ENCODE results near the gene NAT9. TPM values are rescaled to one million over a fixed set of nuclear protein-coding genes. Genes with fewer than 3 reads are reported as not detected.

Gene NAT9
- total RNA-seq, 2 experiments from 2014 or later = 39.9 to 41.6 TPM

DNA sequence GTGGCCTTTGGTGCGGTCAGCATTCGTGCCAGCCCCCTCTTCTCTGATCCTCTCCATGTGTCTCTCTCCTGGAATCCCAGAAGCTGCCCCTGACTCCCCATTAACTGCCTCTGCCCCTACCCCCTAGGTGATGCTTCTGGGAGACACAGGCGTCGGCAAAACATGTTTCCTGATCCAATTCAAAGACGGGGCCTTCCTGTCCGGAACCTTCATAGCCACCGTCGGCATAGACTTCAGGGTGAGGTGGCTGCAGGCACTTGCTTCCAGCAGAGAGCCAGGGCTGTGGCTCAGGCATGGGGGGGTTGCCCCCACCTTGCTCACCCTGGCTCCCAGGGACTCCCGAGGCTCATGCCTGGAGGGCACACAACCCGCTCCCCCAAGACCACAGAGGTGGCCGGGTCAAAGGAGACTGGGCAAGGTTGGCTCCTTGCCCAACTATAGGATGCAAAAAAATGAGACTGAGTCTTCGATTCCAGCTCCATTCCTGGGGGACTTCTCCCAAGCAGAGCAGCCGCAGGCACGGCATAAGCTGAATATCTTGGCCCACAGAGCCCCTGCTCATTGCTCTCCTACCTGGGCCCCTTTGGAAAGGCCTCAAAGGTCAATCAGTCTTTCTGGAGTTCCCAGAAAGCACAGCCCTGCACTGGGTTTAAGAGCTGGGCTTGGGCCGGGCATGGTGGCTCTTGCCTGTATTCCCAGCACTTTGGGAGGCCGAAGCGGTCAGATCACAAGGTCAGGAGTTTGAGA, 35.3 kb downstream of the NAT9 start:
- H3K4me3 Mint-ChIP-seq = no peak overlapping the region
- H3K27ac Mint-ChIP-seq = no peak overlapping the region
- H3K36me3 Mint-ChIP-seq = no peaks in the 10 kb centered on the region
- H3K4me1 Mint-ChIP-seq = peaks cover 69% of the 10 kb centered on the region
- H3K27me3 Mint-ChIP-seq = no peaks in the 10 kb centered on the region
- H3K9me3 Mint-ChIP-seq = peaks cover 4% of the 10 kb centered on the region
- no peak for DNase-seq

DNA sequence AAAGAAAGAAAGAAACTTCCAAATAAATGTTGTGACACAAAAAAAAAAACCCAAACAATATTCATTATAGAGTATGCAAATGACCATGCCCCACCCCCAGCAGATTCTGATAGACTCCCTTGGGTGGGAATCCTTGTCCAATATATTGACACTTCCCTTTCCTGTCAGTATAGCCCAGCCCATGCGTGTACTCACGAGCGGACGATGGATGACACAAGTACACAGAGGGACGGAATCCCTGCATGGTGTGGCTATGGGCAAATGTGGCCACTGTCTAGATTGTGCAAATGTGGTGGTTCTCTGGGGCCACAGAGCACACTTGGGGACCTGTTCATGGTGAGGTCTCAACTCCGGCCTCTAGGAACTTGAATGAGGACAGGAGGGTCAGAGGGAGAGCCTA, 36.0 kb downstream of the NAT9 start:
- no peak for DNase-seq
- Mint-ChIP-seq H3K36me3 (no peaks in the 10 kb centered on the region), H3K9me3 (peaks cover 4% of the 10 kb centered on the region), H3K27me3 (no peaks in the 10 kb centered on the region), H3K27ac (no peak overlapping the region), H3K4me3 (no peak overlapping the region), H3K4me1 (peaks cover 69% of the 10 kb centered on the region)

DNA sequence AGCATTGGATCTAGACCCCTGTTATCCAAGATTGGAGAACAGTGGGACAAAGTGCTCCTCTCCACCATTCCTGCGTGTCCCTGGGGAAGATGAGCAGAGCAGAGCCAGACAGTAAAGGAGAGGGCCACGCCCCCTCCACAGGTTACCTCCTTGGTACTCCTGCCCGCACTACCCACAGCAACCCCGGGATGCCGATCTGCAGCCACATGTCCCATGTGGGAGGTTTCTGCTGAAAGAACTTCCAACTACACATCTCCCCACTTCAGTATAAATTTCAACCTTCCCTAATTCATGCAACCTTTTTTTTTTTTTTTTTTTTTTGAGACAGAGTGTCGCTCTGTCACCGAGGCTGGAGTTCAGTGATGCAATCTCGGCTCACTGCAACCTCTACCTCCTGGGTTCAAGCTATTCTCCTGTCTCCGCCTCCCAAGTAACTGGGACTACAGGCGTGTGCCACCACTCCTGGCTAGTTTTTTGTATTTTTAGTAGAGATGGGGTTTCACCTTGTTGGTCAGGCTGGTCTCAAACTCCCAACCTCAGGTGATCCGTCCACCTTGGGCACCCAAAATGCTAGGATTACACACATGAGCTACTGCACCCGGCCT, 36.8 kb downstream of the NAT9 start:
- H3K27ac Mint-ChIP-seq = peak overlapping the region; percentile 16
- no peaks in the 10 kb centered on the region for H3K27me3 Mint-ChIP-seq
- peaks cover 63% of the 10 kb centered on the region for H3K4me1 Mint-ChIP-seq
- peaks cover 4% of the 10 kb centered on the region for H3K9me3 Mint-ChIP-seq
- no peak for DNase-seq
- H3K36me3 Mint-ChIP-seq = no peaks in the 10 kb centered on the region
- H3K4me3 Mint-ChIP-seq = peak overlapping the region; percentile 2

DNA sequence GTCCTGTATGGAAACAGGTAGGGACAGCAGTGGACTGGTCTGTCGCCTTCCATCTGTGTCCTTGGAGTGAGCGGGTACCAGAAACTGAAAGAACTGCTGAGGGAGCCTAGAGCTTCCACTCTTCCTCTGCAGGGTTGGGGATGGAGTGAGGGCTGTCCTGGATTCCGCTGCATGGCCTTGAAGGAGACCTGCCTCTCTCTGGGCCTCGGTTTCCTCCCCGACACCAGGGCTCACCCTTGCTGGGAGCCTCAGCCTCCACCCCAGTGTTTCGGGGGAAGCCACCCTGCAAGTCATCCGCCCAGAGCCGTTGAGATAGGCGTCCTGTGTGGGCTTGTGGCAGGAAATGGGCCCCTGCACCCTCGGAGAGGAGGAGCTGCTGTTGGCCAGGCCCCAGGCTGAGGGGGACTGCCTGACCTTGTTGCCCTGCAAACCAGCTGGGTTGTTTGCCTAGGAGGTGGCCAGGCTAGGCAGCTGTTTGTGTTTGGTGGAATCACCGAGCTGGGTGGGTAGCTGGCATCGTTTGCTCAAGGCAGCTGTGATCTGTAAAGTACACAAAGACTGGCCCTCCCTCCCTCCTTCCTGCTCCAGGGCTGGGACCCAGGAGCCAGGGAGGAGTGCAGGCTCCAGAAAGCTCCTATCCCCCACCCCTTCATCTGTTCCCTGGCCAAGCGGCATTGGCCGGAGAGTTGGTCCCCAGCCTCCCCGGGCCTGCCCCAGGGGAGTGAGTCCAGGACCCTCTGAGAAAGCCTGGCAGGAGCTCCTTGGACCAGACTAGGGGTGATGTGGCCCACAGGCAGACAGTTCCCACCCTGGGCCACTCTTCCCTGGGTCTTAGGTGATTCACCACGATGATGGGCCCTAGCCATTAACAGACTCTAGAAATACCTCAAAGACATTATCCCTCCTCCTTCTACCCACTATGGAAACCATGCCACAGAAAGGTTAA, 37.8 kb downstream of the NAT9 start:
- H3K4me3 Mint-ChIP-seq = peak overlapping the region; percentile 75
- DNase-seq = peak; percentile 80
- H3K27ac Mint-ChIP-seq = peak overlapping the region; percentile 16
- no peaks in the 10 kb centered on the region for H3K36me3 Mint-ChIP-seq
- H3K4me1 Mint-ChIP-seq = peaks cover 54% of the 10 kb centered on the region
- no peaks in the 10 kb centered on the region for H3K27me3 Mint-ChIP-seq
- no peaks in the 10 kb centered on the region for H3K9me3 Mint-ChIP-seq

DNA sequence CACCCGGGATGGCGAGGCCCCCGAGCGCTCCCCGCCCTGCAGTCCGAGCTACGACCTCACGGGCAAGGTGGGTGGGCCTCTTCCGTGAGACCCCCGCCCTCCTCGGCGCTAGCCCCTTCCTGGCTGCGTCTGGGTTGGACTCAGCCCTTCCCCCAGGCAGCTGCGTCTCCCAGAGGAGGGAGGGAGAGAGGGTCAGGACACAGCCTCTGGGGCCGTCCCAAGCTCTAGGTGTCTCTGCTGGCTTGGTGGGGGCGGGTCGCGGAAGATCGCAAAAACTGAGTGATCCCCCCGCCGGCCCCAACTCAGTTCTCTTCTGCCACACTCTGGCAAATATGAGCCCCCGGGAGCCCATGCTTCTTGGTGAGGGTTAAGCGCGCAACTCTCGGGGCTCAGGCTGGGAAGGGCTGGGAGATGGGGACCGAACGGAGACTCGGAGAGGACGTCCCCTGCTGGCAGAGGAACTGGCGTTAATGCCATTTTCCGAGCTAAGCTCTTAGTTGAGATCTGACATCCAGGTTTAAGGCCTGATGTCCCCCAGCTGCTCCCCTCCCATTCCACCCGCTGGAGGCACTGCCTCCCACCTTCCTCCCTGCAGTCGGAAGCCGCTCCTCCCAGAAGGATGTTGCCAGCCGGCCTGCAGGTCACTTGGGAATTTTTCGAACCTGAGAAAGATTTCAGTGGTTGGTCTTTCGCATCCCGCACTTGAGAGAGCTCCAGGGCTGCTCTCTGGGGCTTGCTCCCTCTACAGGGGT, 38.7 kb downstream of the NAT9 start:
- H3K4me3 Mint-ChIP-seq = peak overlapping the region; percentile 75
- no peaks in the 10 kb centered on the region for H3K9me3 Mint-ChIP-seq
- H3K4me1 Mint-ChIP-seq = peaks cover 46% of the 10 kb centered on the region
- H3K36me3 Mint-ChIP-seq = no peaks in the 10 kb centered on the region
- DNase-seq = no peak
- H3K27me3 Mint-ChIP-seq = no peaks in the 10 kb centered on the region
- peak overlapping the region; percentile 16 for H3K27ac Mint-ChIP-seq

DNA sequence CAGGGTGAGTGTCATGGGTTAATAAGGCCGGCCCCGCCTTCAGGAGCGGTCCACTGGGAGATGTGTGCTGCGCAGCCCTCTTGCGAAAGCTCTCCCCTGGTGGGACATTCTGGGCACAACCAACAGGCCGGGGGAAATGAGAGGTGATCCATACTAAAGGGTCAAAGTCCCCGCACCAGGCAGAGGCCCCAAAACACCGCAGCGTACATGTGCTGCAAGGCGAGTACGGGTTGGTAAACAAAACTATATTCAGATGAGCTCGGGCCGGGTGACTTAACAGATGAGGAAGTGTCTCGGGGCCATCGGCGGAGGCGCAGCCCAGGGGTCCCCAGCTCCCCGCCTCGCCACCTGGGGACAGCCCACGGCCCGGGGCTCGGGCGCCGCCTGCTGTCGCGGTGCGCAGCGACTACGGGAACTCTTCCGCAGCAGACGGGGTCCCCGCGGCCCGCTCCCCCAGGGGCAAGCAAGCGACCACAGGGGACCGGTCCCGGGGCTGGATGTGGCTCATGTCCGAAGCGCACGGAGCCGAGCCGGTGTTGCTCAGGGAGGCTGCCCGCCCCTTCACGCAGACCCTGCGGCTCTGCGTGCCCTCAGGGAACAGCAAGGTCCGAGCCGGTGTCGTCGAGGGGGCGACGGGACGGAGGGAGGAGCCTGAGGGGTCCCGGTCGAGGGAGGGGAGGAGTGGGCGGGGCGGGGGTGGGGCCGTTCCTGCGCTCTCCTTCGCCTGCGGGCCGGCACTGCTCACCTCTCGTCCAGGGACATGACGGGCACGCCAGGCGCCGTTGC, 39.4 kb downstream of the NAT9 start, which contains the start of gene RAB37:
Gene RAB37 (plus strand): TSS at position 744 of the 786 bp plus-strand sequence. CDS start 17 bp downstream, at position 761.
- Mint-ChIP-seq H3K27ac (peak within 1 kb of the TSS; percentile 16), H3K9me3 (no peaks in the 10 kb centered on the region), H3K36me3 (no peaks in the 10 kb centered on the region), H3K27me3 (no peaks in the 10 kb centered on the region), H3K4me3 (peak within 1 kb of the TSS; percentile 75), H3K4me1 (peaks cover 38% of the 10 kb centered on the region)
- DNase-seq = peak; percentile 52

DNA sequence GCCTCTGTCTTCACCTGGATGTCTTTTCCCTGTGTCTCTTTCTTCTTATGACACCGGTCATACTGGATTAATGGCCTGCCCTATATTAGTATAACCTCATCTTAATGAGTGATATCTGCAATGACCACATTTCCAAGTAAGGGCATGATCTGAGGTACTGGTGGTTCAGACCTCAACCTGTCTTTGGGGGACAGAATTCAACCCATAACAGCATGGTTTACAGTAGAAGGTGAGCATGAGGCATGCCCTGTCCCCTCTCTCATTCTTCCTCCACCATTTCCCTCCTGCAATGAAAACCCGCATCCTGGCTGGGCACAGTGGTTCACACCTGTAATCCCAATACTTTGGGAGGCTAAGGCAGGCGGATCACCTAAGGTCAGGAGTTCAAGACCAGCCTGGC, 41.9 kb downstream of the NAT9 start:
- DNase-seq = no peak
- Mint-ChIP-seq H3K4me3 (no peak overlapping the region), H3K36me3 (no peaks in the 10 kb centered on the region), H3K27ac (no peak overlapping the region), H3K9me3 (no peaks in the 10 kb centered on the region), H3K4me1 (peaks cover 23% of the 10 kb centered on the region), H3K27me3 (no peaks in the 10 kb centered on the region)

DNA sequence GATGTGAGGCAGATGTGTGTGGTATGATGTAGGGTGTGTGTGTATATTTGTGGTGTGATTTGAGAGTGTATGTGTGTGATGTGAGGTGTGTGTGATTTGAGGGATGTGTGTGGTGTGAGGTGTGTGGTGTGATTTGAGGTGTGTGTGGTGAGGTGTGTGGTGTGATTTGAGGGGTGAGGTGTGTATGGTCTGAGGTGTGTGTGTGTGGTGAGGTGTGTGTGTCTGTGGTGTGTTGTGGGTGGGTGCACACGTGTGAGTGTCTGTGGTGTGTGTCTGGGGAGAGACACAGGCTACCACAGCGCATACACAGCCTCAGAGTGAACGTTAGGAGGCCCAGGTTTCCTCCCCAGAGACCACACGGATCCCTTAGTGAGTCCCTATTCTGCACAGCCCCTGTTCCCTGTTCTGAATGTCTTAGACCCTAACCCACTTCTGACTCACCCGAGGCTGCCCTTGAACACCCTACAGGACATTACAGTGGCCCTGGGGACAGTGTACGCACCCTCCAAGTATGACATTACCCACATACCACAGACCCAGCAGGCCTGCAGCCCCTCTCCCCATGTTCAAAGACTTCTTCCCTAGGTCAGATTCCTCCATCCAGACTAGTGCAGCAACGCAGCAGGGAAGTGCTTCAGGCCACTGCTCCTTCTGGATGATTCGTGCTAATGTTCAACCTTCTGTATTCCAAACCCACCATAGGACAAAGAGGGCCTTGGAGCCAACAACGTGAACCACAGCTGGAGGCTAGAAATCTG, 42.6 kb downstream of the NAT9 start:
- no peaks in the 10 kb centered on the region for H3K9me3 Mint-ChIP-seq
- H3K27me3 Mint-ChIP-seq = no peaks in the 10 kb centered on the region
- no peak overlapping the region for H3K4me3 Mint-ChIP-seq
- H3K36me3 Mint-ChIP-seq = no peaks in the 10 kb centered on the region
- DNase-seq = no peak
- H3K27ac Mint-ChIP-seq = no peak overlapping the region
- peaks cover 16% of the 10 kb centered on the region for H3K4me1 Mint-ChIP-seq

DNA sequence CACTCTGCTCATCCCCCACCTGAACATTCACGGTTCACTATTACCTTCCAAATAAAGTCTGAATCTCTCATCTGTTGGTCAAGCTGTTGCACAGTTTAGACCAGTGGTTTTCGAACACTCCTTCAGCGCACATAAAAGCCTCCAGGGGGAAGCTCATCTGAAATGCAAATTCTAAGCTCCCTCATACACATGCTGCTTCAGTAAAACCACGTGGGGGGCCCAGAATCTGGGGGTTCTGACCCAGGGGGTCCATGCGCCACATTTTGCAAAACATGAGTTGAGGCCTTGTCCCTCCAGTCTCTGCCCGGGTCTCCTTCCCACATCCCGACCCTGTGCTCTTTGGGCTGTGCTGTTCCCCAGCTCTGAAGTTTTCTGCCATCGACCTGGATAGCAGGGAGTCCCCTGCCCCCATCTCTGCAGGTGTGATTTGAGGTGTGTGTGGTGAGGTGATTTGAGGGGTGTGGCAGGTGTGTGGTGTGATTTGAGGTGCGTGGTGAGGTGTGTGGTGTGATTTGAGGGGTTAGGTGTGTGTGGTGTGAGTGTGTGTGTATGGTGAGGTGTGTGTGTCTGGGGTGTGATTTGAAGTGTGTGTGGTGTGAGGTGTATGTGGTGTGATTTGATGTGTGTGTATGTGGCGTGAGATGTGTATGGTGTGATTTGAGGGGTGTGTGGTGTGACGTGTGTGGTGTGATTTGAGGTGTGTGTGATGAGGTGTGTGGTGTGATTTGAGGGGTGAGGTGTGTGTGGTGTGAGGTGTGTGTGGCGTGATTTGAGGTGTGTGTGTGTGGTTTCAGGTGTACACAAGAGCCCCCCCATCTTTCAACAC, 43.9 kb downstream of the NAT9 start:
- no peaks in the 10 kb centered on the region for H3K9me3 Mint-ChIP-seq
- H3K36me3 Mint-ChIP-seq = no peaks in the 10 kb centered on the region
- DNase-seq = no peak
- no peak overlapping the region for H3K4me3 Mint-ChIP-seq
- peaks cover 4% of the 10 kb centered on the region for H3K4me1 Mint-ChIP-seq
- no peak overlapping the region for H3K27ac Mint-ChIP-seq
- H3K27me3 Mint-ChIP-seq = no peaks in the 10 kb centered on the region

DNA sequence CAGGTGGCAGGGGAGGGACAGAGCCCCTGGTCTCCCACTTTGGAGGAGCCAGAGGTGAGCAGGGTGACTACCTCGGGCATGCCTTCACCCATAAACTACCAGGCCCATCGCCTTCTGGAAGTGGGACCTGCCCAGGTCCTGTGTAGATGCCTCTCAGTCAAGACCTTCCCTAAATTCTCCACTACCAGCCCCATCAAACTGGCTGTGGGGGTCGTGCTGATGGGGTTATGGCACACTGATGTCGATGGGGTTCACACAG, 44.9 kb downstream of the NAT9 start:
- no peak overlapping the region for H3K4me3 Mint-ChIP-seq
- H3K9me3 Mint-ChIP-seq = no peaks in the 10 kb centered on the region
- H3K36me3 Mint-ChIP-seq = no peaks in the 10 kb centered on the region
- no peak overlapping the region for H3K27ac Mint-ChIP-seq
- H3K27me3 Mint-ChIP-seq = no peaks in the 10 kb centered on the region
- no peak for DNase-seq
- peaks cover 4% of the 10 kb centered on the region for H3K4me1 Mint-ChIP-seq

DNA sequence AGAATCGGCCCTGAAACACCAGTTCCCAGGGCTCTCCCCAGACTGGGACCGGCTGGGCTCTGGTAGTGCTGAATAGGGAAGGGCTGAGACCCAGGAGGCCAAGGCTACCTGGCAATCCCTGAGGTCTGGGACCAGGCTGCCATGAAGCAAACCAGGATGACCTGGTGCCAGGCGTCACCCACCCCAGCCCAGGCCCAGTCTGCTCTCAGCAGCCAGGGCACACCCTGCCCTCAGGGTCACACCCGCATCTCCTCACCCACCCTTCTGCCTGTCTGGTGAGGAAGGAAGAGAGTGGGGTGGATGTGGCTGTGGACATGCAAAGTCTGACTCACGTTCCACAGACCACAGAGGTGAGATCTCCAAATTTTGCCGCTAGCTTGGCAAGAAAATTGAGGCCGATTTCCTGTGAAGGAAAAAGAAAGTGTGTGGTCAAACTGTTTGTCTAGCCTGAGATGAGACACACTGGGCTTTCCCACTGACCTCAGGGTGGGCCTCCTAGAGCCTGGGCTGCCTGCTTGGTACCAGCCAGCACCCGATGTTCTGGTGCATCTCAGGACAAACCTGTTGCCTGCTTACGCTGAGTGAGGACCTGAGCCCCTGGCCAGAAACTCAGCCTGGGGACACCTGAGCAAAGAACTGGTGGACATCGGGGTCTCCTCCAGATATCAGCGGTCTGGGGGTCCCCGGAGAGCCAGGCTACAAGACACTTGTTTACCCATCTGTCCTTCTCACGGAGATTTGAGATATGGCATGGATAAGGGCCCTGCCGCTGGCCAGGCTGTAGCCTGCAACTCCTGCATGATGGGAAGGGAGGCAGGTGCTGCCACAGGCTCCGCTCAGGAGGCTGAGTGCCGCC, 45.4 kb downstream of the NAT9 start:
- Mint-ChIP-seq H3K4me1 (peaks cover 4% of the 10 kb centered on the region), H3K27ac (no peak overlapping the region), H3K9me3 (no peaks in the 10 kb centered on the region), H3K36me3 (no peaks in the 10 kb centered on the region), H3K27me3 (no peaks in the 10 kb centered on the region), H3K4me3 (no peak overlapping the region)
- peak; percentile 56 for DNase-seq

DNA sequence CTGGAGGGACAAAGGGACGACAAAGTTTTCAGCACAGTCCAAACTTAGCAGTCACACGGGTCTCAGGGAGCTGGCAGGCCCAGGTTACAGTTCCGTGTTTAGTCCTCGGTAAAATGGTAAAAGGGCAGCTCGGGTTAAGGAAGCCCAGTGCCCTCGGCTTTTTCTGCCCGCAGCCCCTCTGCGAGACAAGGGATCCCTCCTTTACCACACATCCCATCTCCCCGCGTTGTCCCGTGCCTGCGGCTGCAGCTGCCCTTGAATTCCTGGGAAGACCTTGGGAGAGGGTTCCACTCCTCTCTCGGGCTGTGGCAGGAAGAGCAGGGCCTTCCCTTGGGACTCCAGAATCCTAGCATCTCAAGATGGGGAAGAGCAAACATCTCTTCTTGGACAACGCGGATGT, 46.3 kb downstream of the NAT9 start:
- no peak for DNase-seq
- Mint-ChIP-seq H3K27ac (no peak overlapping the region), H3K4me1 (peaks cover 4% of the 10 kb centered on the region), H3K4me3 (no peak overlapping the region), H3K36me3 (no peaks in the 10 kb centered on the region), H3K9me3 (no peaks in the 10 kb centered on the region), H3K27me3 (no peaks in the 10 kb centered on the region)

Measured in activated naive CD8-positive, alpha-beta T cell treated with anti-CD3 and anti-CD28 coated beads for 36 hours (primary cell).